ENCODE measurements around the gene CD99. TPM values are rescaled to one million over a fixed set of nuclear protein-coding genes. Genes with fewer than 3 reads are reported as not detected.
A peak's percentile ranks its signal among the peaks of the same experiment; 100 is the strongest.

The CD99 gene
- total and polyA plus RNA-seq, 2 donors (not counting 1 experiment from before 2014, with no cell fraction given): 177 to 551 TPM

GRCh38 chrX:2658585-2659292, 32.4 kb upstream of the CD99 start:
- Histone ChIP-seq H3K36me3 (ENCODE audit: control insufficient read depth, insufficient read depth, low read length) (no peaks in the 10 kb centered on the region), H3K4me1 (ENCODE audit: control insufficient read depth, extremely low read depth, insufficient read depth, low read length) (no peaks in the 10 kb centered on the region), H3K79me2 (ENCODE audit: control insufficient read depth, insufficient read depth, low read length) (no peaks in the 10 kb centered on the region), H3K4me3 (replicated peaks in 1 of 4; ENCODE audit: control extremely low read depth in 1 of 4, insufficient read depth in 1 of 4, low read depth in 3 of 4, low read length in 4 of 4) (no peak overlapping the region), H3K9me3 (ENCODE audit: control insufficient read depth, insufficient read depth, low read depth, low read length) (no peaks in the 10 kb centered on the region), H2AFZ (ENCODE audit: low read length) (no peak overlapping the region), H3K27me3 (ENCODE audit: control insufficient read depth, insufficient read depth, low read length) (no peaks in the 10 kb centered on the region), H3K27ac (ENCODE audit: insufficient read depth, low read length) (no peak overlapping the region), H4K20me1 (ENCODE audit: control insufficient read depth, extremely low read depth, insufficient read depth, low read length) (no peaks in the 10 kb centered on the region), H3K9ac (ENCODE audit: insufficient read depth, low read length) (no peak overlapping the region), H3K4me2 (ENCODE audit: extremely low read depth, insufficient read depth, low read length) (no peak overlapping the region)
- DNase-seq (ENCODE audit: low read depth in 2 of 2): no peak
- TF ChIP-seq, protein P1, sequence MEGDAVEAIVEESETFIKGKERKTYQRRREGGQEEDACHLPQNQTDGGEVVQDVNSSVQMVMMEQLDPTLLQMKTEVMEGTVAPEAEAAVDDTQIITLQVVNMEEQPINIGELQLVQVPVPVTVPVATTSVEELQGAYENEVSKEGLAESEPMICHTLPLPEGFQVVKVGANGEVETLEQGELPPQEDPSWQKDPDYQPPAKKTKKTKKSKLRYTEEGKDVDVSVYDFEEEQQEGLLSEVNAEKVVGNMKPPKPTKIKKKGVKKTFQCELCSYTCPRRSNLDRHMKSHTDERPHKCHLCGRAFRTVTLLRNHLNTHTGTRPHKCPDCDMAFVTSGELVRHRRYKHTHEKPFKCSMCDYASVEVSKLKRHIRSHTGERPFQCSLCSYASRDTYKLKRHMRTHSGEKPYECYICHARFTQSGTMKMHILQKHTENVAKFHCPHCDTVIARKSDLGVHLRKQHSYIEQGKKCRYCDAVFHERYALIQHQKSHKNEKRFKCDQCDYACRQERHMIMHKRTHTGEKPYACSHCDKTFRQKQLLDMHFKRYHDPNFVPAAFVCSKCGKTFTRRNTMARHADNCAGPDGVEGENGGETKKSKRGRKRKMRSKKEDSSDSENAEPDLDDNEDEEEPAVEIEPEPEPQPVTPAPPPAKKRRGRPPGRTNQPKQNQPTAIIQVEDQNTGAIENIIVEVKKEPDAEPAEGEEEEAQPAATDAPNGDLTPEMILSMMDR (conservative IDR thresholded peaks at IDR 0.05 in 1 of 2, IDR thresholded peaks at IDR 0.05 in 1 of 2; ENCODE audit: low read depth in 1 of 2, low read length in 2 of 2): no peak
- no peak for TF ChIP-seq EZH2 (IDR thresholded peaks at IDR 0.05; ENCODE audit: low read length, missing control alignments)

DNA sequence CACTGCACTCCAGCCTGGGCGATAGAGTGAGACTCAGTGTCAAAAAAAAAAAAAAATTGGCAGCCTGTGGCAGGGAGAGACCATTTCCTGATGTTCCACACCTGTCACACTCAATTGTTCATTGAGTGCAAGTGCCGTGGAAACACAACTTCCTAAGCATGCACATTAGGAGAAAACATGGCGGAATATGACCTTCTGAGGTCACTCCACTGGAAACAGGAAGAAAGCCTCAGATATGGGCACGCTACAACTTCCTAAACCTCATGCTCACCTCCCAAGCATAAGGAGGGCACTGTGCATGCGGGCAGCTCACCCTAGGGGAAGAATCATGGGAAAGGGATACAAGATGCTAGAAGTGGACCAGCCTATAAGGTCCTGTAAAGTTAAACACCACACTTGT, 28.5 kb upstream of the CD99 start:
- H3K4me1 ChIP-seq (ENCODE audit: control insufficient read depth, extremely low read depth, insufficient read depth, low read length): no peaks in the 10 kb centered on the region
- no peak overlapping the region for H3K4me2 ChIP-seq (ENCODE audit: extremely low read depth, insufficient read depth, low read length)
- H3K27ac ChIP-seq (ENCODE audit: insufficient read depth, low read length): no peak overlapping the region
- no peaks in the 10 kb centered on the region for H3K36me3 ChIP-seq (ENCODE audit: control insufficient read depth, insufficient read depth, low read length)
- H3K27me3 ChIP-seq (ENCODE audit: control insufficient read depth, insufficient read depth, low read length): no peaks in the 10 kb centered on the region
- TF ChIP-seq, protein P1 (conservative IDR thresholded peaks at IDR 0.05 in 1 of 2, IDR thresholded peaks at IDR 0.05 in 1 of 2; ENCODE audit: low read depth in 1 of 2, low read length in 2 of 2): no peak
- TF ChIP-seq EZH2 (IDR thresholded peaks at IDR 0.05; ENCODE audit: low read length, missing control alignments): no peak
- no peaks in the 10 kb centered on the region for H4K20me1 ChIP-seq (ENCODE audit: control insufficient read depth, extremely low read depth, insufficient read depth, low read length)
- no peak overlapping the region for H3K4me3 ChIP-seq (replicated peaks in 1 of 4; ENCODE audit: control extremely low read depth in 1 of 4, insufficient read depth in 1 of 4, low read depth in 3 of 4, low read length in 4 of 4)
- H3K9ac ChIP-seq (ENCODE audit: insufficient read depth, low read length): no peak overlapping the region
- H3K79me2 ChIP-seq (ENCODE audit: control insufficient read depth, insufficient read depth, low read length): no peaks in the 10 kb centered on the region
- no peak for DNase-seq (ENCODE audit: low read depth in 2 of 2)
- no peak overlapping the region for H2AFZ ChIP-seq (ENCODE audit: low read length)
- no peaks in the 10 kb centered on the region for H3K9me3 ChIP-seq (ENCODE audit: control insufficient read depth, insufficient read depth, low read depth, low read length)

DNA sequence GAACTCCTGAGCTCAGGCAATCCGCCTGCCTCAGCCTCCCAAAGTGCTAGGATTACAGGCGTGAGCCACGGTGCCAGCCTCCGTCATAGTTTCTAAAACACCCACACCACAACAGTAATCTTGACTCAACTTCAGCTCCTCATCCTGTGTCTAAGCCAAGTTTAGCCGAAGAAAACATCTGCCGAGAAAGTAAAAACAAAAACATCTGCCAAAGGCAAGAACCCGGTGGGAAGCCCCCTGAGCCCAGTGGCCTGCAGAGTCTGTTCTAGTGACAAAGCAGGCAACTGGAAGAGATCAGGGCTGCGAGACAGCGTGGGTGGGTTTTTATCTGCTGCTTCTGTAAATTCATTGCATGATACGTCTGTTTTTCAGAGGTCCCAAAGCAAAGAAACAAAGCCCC, 26.6 kb upstream of the CD99 start:
- Histone ChIP-seq H3K4me3 (replicated peaks in 1 of 4; ENCODE audit: control extremely low read depth in 1 of 4, insufficient read depth in 1 of 4, low read depth in 3 of 4, low read length in 4 of 4) (no peak overlapping the region), H3K27me3 (ENCODE audit: control insufficient read depth, insufficient read depth, low read length) (no peaks in the 10 kb centered on the region), H3K9me3 (ENCODE audit: control insufficient read depth, insufficient read depth, low read depth, low read length) (no peaks in the 10 kb centered on the region), H3K79me2 (ENCODE audit: control insufficient read depth, insufficient read depth, low read length) (no peaks in the 10 kb centered on the region), H3K4me2 (ENCODE audit: extremely low read depth, insufficient read depth, low read length) (no peak overlapping the region), H3K4me1 (ENCODE audit: control insufficient read depth, extremely low read depth, insufficient read depth, low read length) (no peaks in the 10 kb centered on the region), H2AFZ (ENCODE audit: low read length) (no peak overlapping the region), H3K9ac (ENCODE audit: insufficient read depth, low read length) (no peak overlapping the region), H3K27ac (ENCODE audit: insufficient read depth, low read length) (no peak overlapping the region), H3K36me3 (ENCODE audit: control insufficient read depth, insufficient read depth, low read length) (no peaks in the 10 kb centered on the region), H4K20me1 (ENCODE audit: control insufficient read depth, extremely low read depth, insufficient read depth, low read length) (no peaks in the 10 kb centered on the region)
- DNase-seq (ENCODE audit: low read depth in 2 of 2): peak; percentile 74 to 80
- no peak for TF ChIP-seq EZH2 (IDR thresholded peaks at IDR 0.05; ENCODE audit: low read length, missing control alignments)
- TF ChIP-seq, protein P1 (conservative IDR thresholded peaks at IDR 0.05 in 1 of 2, IDR thresholded peaks at IDR 0.05 in 1 of 2; ENCODE audit: low read depth in 1 of 2, low read length in 2 of 2): no peak

All from fibroblast of lung (primary cell).